GM12801 (cell line): ENCODE results near the gene ENTPD2.

Experiments
- TF ChIP-seq, protein P1 (sequence below): IDR thresholded peaks from one replicate; pipeline ENCODE4 v1.5.1; 2011; ENCODE audit warnings: control low read depth; ENCODE audit not compliant: insufficient read length; ENCODE audit errors: extremely low read depth

ENTPD2 gene

DNA sequence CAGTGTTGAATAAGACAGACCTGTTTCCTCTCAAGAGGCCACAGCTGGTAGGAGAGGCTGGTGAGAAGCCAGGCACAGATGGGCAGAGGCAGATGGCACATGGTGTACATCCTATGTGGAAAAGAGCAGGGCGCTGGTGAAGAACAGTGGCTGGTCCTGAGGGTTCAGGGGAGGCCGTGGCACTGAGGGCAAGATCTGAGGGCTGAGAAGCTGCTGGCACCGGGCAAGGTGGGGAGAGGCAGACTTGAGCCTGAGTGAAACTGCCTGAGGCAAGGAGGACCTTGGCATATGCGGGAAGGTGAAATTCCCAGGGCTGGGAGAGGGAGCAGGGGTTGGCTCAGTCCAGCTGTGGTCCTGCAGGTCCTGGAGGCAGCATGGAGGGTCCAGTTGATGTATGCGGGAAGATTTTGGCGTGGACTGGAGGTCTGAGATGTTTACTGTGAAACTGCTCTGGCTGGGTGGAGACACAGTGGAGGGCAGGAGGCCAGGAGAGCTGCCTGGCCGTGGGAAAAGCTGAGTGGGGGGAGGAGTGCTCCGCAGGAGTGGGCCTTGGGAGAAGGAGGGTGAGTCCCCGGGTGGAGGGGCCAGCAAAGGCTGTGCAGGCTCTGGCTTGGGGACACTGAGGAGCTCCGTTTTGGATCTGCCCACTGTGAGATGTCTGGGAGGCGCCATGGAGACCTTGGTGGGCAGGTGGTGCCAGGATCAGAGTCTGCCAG, 35.5 kb upstream of the ENTPD2 start:
- TF ChIP-seq, protein P1, sequence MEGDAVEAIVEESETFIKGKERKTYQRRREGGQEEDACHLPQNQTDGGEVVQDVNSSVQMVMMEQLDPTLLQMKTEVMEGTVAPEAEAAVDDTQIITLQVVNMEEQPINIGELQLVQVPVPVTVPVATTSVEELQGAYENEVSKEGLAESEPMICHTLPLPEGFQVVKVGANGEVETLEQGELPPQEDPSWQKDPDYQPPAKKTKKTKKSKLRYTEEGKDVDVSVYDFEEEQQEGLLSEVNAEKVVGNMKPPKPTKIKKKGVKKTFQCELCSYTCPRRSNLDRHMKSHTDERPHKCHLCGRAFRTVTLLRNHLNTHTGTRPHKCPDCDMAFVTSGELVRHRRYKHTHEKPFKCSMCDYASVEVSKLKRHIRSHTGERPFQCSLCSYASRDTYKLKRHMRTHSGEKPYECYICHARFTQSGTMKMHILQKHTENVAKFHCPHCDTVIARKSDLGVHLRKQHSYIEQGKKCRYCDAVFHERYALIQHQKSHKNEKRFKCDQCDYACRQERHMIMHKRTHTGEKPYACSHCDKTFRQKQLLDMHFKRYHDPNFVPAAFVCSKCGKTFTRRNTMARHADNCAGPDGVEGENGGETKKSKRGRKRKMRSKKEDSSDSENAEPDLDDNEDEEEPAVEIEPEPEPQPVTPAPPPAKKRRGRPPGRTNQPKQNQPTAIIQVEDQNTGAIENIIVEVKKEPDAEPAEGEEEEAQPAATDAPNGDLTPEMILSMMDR = no peak

DNA sequence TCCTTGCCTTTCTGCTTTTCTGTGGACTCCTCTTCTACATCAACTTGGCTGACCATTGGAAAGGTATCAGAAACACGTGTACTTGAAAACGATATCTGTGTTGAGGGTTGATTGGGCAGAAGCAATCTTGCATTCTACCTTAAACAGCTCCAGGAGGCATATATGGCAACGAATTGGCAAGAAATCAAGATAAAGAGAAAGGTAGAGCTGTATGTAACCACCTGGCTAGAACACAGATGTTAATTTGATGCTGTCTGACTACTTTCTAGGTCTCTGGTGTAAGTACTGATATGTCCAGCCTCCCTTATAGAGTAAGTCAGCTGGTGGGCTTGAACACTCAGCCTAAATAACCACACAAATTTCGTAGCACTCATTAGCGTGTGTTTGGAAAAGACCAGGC, 34.3 kb upstream of the ENTPD2 start:
- TF ChIP-seq, protein P1 = no peak

DNA sequence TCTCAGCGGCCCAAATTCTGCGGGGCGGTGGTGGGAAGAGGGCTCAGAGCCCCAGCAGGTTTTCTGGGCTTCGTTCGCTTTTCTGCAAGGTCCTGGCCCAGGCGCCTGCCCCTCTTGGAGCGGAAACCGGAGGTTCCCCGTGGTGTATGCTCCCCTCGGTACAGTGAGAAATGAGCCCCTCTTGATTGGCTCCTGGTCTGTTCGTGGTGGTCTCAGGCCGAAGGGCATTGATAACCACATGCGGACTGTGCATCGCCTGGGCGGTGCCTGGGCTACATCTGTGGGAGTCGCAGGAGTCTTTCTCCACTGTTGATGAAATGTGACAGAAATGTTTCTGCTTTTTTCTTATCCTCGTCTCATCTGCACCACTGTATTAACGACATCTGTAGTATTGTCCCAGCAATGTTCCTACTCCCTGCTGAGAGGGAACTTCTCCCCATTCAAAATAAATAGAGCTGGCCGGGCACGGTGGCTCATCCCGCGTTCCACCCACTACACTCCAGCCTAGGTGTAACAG, 33.6 kb upstream of the ENTPD2 start:
- TF ChIP-seq, protein P1 = no peak

DNA sequence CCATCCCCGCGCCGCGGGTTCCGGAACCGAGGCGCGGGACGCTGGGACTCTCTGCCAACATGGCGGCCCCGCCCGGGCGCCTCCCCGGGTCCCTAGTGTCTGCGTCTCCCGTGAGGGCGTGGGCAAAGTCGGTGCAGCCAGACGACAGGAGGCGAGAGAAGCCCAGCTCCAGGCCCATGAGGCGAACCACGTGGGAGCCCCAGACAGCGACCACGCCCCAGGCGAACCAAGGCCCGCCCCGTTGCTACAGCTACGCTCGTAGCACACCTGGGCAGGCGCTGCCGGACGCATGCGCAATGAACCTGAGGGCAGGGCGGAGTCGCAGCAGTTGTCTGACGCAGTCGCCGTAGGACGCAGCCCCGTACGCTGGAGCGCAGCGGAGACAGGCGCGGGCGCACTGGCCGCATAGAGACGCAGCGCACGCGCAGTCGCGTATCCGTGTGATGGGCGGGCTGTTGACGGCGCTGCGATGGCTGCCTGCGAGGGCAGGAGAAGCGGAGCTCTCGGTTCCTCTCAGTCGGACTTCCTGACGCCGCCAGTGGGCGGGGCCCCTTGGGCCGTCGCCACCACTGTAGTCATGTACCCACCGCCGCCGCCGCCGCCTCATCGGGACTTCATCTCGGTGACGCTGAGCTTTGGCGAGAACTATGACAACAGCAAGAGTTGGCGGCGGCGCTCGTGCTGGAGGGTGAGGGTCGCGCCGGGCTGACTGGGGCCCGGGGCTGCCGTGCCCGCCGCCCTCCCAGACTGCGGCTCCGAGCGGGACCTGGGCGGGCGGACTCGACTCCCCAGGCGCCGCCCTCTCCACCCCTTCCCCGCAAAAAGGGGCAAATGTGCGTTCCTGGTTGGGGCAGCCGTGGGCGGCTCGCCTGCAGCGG, 32.9 kb upstream of the ENTPD2 start, which contains the start of gene MAN1B1:
Gene MAN1B1 (plus strand): TSS at position 455 of the 878 bp plus-strand sequence. CDS start 15 bp downstream, at position 470.
- TF ChIP-seq, protein P1 = no peak

DNA sequence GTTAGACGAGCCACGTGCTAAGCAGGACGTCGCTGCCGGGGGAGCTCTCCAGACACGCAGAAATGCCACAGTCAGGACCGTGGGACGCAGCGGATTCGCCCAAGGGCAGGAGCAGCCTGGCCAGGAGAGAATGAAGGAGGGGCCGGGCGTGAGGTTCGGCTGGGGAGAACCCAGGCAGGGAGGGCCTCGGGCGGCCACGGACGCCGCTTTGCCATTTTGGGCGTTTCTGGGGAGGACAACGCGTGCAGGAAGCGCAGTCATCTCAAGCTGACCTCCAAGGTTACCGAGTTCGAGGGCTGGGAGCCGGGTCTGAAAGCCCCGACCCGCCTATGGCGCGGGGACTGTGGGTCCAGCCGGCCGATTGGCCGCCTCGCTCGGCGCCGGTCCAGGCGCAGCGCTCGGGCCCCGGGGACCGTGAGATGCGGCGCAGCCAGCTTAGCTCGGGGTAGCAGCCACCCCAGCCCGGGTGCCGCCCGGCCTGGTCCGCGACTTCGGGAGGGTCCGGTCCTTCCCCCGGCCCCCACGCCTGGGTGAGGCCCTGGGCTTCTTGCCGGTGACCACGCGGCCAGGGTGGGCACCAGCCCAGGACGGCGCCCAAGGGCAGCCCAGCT, 32.2 kb upstream of the ENTPD2 start:
- TF ChIP-seq, protein P1 = no peak

DNA sequence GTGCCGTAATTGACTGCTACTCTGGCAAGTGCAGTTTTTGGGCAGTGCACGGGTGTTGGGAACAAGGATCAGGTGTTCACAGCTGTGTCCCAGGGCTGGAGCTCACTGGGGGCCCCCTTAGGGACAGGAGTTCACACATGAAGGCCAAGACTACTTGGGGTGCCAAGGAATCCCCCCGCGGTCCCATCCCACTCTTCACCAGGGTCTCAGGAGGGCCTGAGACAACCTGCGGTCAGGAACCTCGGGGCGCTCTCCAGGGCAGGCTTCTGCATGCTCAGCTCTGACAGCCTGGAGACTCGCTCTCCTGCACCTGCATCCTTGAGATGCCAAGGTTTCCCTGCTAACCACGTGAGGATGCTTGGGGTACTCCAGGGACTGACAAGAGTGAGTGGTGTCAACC, 30.7 kb upstream of the ENTPD2 start:
- TF ChIP-seq, protein P1 = no peak
